CD4-positive, alpha-beta memory T cell (primary cell): ENCODE measurements around the gene TNK2. TPM values are rescaled to one million over a fixed set of nuclear protein-coding genes. Genes with fewer than 3 reads are reported as not detected.

ENCODE experiments used
- CTCF ChIA-PET: fragments of 350-600 bp; sonication (Branson Sonifier 250); formaldehyde crosslinking; loops from one replicate; lab custom pipeline; 2021; ENCODE audit warnings: inconsistent platforms; ENCODE audit not compliant: partially characterized antibody; lab: Charles Lee
- POLR2A ChIA-PET: fragments of 350-600 bp; sonication (Branson Sonifier 250); formaldehyde crosslinking; loops from one replicate; lab custom pipeline; 2021; ENCODE audit not compliant: partially characterized antibody; lab: Charles Lee
- DNase-seq, 5 donors: peaks; one replicate each; pipeline versions ENCODE4 v3.0.0 to v3.0.0-alpha.2; 2020 to 2022; ENCODE audit warnings: mixed read lengths in 1 of 5
- H3K27ac ChIP-seq: one replicate; pipeline ENCODE4 v1.7.0; 2013; ENCODE audit warnings: low read depth, low read length
- H3K27me3 ChIP-seq: 2 replicates; pipeline ENCODE4 v1.7.0; 2013; ENCODE audit warnings: mild to moderate bottlenecking, low read length, moderate library complexity; ENCODE audit not compliant: insufficient read depth
- H3K36me3 ChIP-seq: 2 replicates; pipeline ENCODE4 v1.7.0; 2013; ENCODE audit warnings: mild to moderate bottlenecking, low read length, moderate library complexity; ENCODE audit not compliant: insufficient read depth
- H3K4me1 ChIP-seq: 2 replicates; pipeline ENCODE4 v1.7.0; 2013; ENCODE audit warnings: mild to moderate bottlenecking, low read length, moderate library complexity; ENCODE audit not compliant: insufficient read depth
- H3K4me3 ChIP-seq, 2 donors: one replicate each; pipeline ENCODE4 v1.7.0; 2013; ENCODE audit warnings: low read length in 2 of 2, mild to moderate bottlenecking in 1 of 2
- H3K9me3 ChIP-seq, 2 donors: one replicate each; pipeline ENCODE4 v1.7.0; 2013; ENCODE audit warnings: low read length in 2 of 2, control low read depth in 1 of 2; ENCODE audit not compliant: control insufficient read depth in 1 of 2
- H3K27ac Mint-ChIP-seq, 7 donors: one replicate each; pipeline ENCODE4 v1.8.0; 2020 to 2021; ENCODE audit warnings: mixed read lengths in 7 of 7, mild to moderate bottlenecking in 6 of 7, inconsistent platforms in 3 of 7, moderate library complexity in 3 of 7
- H3K27me3 Mint-ChIP-seq, 2 donors: one replicate each; pipeline ENCODE4 v1.8.0; 2020 to 2021; ENCODE audit warnings: mixed read lengths in 2 of 2
- H3K36me3 Mint-ChIP-seq, 2 donors: one replicate each; pipeline ENCODE4 v1.8.0; 2020 to 2021; ENCODE audit warnings: mixed read lengths in 2 of 2, inconsistent platforms in 1 of 2, mild to moderate bottlenecking in 1 of 2
- H3K4me1 Mint-ChIP-seq, 4 donors: one replicate each; pipeline ENCODE4 v1.8.0; 2020 to 2021; ENCODE audit warnings: mixed read lengths in 4 of 4, mild to moderate bottlenecking in 1 of 4
- H3K4me3 Mint-ChIP-seq, 8 donors: one replicate each; pipeline ENCODE4 v1.8.0; 2020 to 2021; ENCODE audit warnings: mixed read lengths in 8 of 8, mild to moderate bottlenecking in 7 of 8, moderate library complexity in 6 of 8, inconsistent platforms in 3 of 8
- H3K9me3 Mint-ChIP-seq, 8 donors: one replicate each; pipeline ENCODE4 v1.8.0; 2020 to 2021; ENCODE audit warnings: mixed read lengths in 8 of 8, mild to moderate bottlenecking in 5 of 8, inconsistent platforms in 3 of 8, moderate library complexity in 1 of 8
- intact Hi-C: fragments of 100-400 bp; cut with micrococcal nuclease; formaldehyde crosslinking; loops from one replicate; pipeline ENCODE4 v1.15.1; 2023
- polyA plus RNA-seq, 2 donors: library from polyadenylated mRNA; unstranded; fragments of 300-500 nt; fragmentation: Illumina TruSeq; gene quantifications; one replicate each; pipeline ENCODE4 v1.2.3, GENCODE V29; 2021
- total RNA-seq, 2 experiments: library from RNA; stranded (reverse); gene quantifications; one replicate each; pipeline ENCODE4 v1.2.3, GENCODE V29; 2021

Gene TNK2
- total and polyA plus RNA-seq, 4 experiments from 2014 or later, result 0.18 to 164 (median 69.9) TPM

DNA sequence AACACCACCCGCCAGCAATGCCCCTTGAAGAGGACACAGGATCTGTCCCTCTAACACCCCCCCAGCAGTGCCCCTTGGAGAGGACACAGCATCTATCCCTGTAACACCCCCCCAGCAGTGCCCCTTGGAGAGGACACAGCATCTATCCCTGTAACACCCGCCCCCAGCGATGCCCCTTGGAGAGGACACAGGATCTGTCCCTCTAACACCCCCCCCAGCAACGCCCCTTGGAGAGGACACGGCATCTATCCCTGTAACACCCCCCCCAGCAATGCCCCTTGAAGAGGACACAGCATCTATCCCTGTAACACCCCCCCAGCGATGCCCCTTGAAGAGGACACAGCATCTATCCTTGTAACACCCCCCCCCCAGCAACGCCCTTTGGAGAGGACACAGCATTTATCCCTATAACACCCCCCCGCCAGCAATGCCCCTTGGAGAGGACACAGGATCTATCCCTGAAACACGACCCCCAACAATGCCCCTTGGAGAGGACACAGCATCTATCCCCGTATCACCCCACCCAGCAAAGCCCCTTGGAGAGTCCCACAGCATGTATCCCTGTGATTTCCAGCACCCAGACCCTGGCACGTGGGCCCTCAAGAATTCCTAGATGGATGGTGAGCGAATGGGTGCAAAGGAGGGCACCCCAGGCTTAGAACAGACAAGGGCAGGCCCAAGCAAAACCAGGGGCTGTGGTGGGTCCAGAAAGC, 26.9 kb downstream of the TNK2 start:
- Mint-ChIP-seq H3K9me3 (no peaks in the 10 kb centered on the region), H3K36me3 (peaks cover 11 to 37% of the 10 kb centered on the region in 2 donors), H3K4me3 (no peak overlapping the region), H3K4me1 (peaks cover 0 to 8% (median 5%) of the 10 kb centered on the region in 4 donors), H3K27me3 (no peaks in the 10 kb centered on the region), H3K27ac (no peak overlapping the region)
- peaks cover 8% of the 10 kb centered on the region for H3K4me1 ChIP-seq
- ChIA-PET CTCF (interaction anchor here (1.0 kb wide), 1 partner anchor 13 kb away, joined by 3 read pairs; no protein-coding TSS in a partner anchor), POLR2A (no interaction called here)
- no peaks in the 10 kb centered on the region for H3K27me3 ChIP-seq
- peaks cover 48% of the 10 kb centered on the region for H3K36me3 ChIP-seq
- intact Hi-C loops, result no loop called here
- no peak for DNase-seq
- H3K27ac ChIP-seq, result no peak overlapping the region
- no peaks in the 10 kb centered on the region for H3K9me3 ChIP-seq
- H3K4me3 ChIP-seq, result no peak overlapping the region

DNA sequence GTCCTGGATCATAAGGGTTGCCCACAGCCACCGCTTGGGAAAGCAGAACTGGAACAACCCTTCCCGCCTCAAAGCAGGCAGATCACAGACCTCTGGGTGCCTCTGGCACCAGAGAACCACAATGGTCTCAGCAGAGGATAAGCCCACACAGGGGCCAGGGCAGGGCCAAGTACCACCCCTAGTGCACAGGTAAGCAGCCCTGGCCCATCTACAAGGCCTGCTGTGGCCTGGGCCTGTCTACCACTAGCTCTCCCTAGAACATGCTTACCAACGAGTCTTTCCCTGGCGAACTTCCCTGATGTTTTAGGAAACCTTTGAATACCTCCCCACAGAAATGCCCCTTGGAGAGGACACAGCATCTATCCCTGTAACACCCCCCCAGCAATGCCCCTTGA, 28.3 kb downstream of the TNK2 start:
- peaks cover 11 to 36% of the 10 kb centered on the region in 2 donors for H3K36me3 Mint-ChIP-seq
- H3K4me3 ChIP-seq, result no peak overlapping the region
- peaks cover 12% of the 10 kb centered on the region for H3K4me1 ChIP-seq
- H3K27ac ChIP-seq, result no peak overlapping the region
- no peak for DNase-seq
- H3K4me3 Mint-ChIP-seq, result no peak overlapping the region
- H3K36me3 ChIP-seq, result peaks cover 55% of the 10 kb centered on the region
- ChIA-PET CTCF (no interaction called here), POLR2A (no interaction called here)
- no peaks in the 10 kb centered on the region for H3K9me3 Mint-ChIP-seq
- intact Hi-C loops, result no loop called here
- H3K9me3 ChIP-seq, result no peaks in the 10 kb centered on the region
- H3K27me3 Mint-ChIP-seq, result no peaks in the 10 kb centered on the region
- H3K27me3 ChIP-seq, result no peaks in the 10 kb centered on the region
- H3K27ac Mint-ChIP-seq, result peak overlapping the region in 2 of 7 donors; percentile 43 to 70
- peaks cover 0 to 6% (median 3%) of the 10 kb centered on the region in 4 donors for H3K4me1 Mint-ChIP-seq

DNA sequence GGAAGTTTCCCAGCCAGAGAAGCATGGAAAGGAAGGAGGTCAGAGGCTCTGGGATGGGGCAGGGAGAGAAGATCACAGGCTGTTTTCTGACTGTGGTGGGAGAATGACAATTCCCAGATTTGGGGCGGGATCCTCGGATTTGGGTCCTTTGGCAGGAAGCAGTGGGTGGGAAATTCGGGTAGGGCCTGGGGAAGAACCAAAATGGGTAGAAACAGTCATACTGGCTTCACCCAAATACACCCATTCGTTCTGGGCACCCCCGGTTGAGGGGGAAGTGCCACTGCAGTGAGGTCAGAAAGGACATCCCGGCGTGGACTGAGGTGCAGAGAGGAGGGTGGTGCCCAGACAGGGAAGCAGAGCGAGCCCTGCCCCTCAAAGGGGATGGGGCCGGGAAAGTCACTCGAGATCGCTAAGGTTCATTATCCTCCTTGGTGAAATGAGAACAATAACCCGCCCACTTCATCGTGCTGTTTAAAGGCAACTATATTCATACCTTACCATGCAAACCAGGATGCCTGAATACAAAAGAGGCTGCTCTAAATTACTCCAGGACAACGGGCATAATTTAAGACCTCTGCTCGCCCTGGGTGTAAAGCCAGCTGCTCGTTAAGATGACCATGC, 28.8 kb downstream of the TNK2 start:
- H3K4me1 ChIP-seq, result peaks cover 12% of the 10 kb centered on the region
- no peak overlapping the region for H3K4me3 ChIP-seq
- H3K27me3 Mint-ChIP-seq, result no peaks in the 10 kb centered on the region
- DNase-seq, result no peak
- peak overlapping the region in 5 of 7 donors; percentile 42 to 78 (median 59) for H3K27ac Mint-ChIP-seq
- H3K27me3 ChIP-seq, result no peaks in the 10 kb centered on the region
- ChIA-PET POLR2A (no interaction called here), CTCF (no interaction called here)
- no peak overlapping the region for H3K4me3 Mint-ChIP-seq
- H3K9me3 ChIP-seq, result no peaks in the 10 kb centered on the region
- peaks cover 52% of the 10 kb centered on the region for H3K36me3 ChIP-seq
- H3K27ac ChIP-seq, result no peak overlapping the region
- H3K36me3 Mint-ChIP-seq, result peaks cover 11 to 36% of the 10 kb centered on the region in 2 donors
- no peaks in the 10 kb centered on the region for H3K9me3 Mint-ChIP-seq
- intact Hi-C loops, result no loop called here
- peaks cover 0 to 6% (median 3%) of the 10 kb centered on the region in 4 donors for H3K4me1 Mint-ChIP-seq

DNA sequence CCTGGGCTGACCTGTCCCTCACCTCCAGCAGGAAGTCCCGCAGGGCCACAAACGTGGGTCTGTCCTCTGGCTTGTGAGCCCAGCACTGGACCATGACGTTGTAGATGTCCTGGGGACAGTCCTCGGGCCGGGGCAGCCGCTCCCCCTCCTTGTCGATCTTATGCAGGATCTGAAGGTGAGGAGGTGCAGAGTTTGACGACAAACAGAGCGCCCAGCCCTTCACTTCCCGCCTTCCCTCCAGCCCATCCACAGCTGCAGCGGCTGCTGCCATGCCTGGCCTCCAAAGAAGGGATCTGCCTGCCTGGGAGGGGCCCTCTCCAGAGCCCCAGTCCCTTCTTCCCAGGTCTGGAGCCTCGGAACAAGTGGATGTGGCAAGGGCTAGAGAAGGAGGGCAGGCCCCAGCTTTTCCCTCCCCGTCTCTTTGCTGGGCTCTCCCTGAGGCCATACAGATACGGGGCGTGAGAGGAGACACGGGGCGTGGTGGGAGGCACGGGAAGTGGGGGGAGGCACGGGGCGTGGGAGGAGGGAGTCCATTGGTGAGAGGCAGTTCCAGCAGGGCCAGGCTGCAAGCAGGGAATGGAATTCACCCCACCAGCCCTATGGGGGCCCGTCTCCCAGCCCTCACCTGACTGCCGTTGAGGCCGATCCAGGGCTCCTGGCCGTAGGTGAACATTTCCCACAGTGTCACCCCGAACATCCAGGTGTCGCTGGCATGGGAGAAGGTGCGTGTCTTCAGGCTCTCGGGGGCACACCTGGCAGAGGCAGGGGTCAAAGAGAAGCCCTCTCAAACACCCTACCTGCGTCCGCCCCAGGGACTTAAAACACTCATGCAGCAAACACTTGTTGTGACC, 29.7 kb downstream of the TNK2 start:
- POLR2A ChIA-PET, result interaction anchor here (0.6 to 1.6 kb wide), 2 partner anchors 16 to 45 kb away, joined by 3 to 4 read pairs; no protein-coding TSS in a partner anchor
- Mint-ChIP-seq H3K36me3 (peaks cover 8 to 32% of the 10 kb centered on the region in 2 donors), H3K4me1 (peaks cover 0 to 6% (median 3%) of the 10 kb centered on the region in 4 donors), H3K4me3 (no peak overlapping the region), H3K27me3 (no peaks in the 10 kb centered on the region), H3K9me3 (no peaks in the 10 kb centered on the region), H3K27ac (peak overlapping the region in 4 of 7 donors; percentile 42 to 62 (median 58))
- Histone ChIP-seq H3K4me3 (no peak overlapping the region), H3K9me3 (no peaks in the 10 kb centered on the region), H3K27me3 (no peaks in the 10 kb centered on the region), H3K4me1 (peaks cover 12% of the 10 kb centered on the region), H3K36me3 (peaks cover 52% of the 10 kb centered on the region), H3K27ac (no peak overlapping the region)
- CTCF ChIA-PET, result interaction anchor here (1.0 to 1.2 kb wide), 2 partner anchors 16 to 28 kb away, joined by 3 to 4 read pairs; no protein-coding TSS in a partner anchor
- intact Hi-C loops, result no loop called here
- no peak for DNase-seq

DNA sequence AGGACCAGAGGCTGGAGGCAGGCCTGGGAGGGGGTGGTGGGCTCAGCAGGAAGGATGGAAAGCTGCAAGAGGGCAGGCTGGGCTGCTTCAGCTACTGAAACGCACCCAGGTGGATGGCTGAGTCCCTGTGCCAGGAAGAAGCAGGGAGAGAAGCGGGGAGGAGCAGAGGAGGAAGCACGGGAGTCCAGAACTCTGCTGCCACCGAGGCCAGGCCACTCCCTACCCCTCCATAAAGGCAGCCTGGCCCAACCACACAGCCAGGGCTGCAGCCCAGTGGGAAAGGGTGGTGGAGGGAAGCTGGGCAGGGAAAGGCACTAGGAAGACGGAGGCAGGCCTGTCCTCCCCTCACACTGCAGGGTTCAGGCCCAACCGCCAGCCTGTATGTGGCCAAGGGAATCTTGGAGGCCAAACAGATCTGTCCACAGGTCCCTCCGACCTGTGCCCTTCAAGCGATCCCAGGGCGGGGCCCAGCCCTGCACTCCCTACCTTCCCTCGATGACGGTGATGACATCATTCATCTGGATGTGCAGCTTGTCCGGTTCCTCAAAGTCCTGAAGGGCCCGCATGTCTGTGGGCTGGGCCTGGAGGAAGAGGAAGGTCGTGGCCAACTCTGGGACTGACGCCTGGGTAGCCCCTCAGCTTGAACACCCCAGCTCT, 30.5 kb downstream of the TNK2 start:
- H3K36me3 Mint-ChIP-seq, result peaks cover 5 to 28% of the 10 kb centered on the region in 2 donors
- ChIA-PET CTCF (interaction anchor here (1.0 to 1.2 kb wide), 2 partner anchors 17 to 27 kb away, joined by 3 to 4 read pairs; no protein-coding TSS in a partner anchor), POLR2A (interaction anchor here (0.6 to 1.6 kb wide), 2 partner anchors 17 to 46 kb away, joined by 3 to 4 read pairs; no protein-coding TSS in a partner anchor)
- peak overlapping the region in 1 of 7 donors; percentile 31 for H3K27ac Mint-ChIP-seq
- H3K4me3 Mint-ChIP-seq, result no peak overlapping the region
- no peak overlapping the region for H3K4me3 ChIP-seq
- intact Hi-C loops, result no loop called here
- no peak overlapping the region for H3K27ac ChIP-seq
- no peaks in the 10 kb centered on the region for H3K9me3 ChIP-seq
- H3K4me1 ChIP-seq, result peaks cover 12% of the 10 kb centered on the region
- peaks cover 51% of the 10 kb centered on the region for H3K36me3 ChIP-seq
- H3K9me3 Mint-ChIP-seq, result no peaks in the 10 kb centered on the region
- peaks cover 0 to 6% (median 3%) of the 10 kb centered on the region in 4 donors for H3K4me1 Mint-ChIP-seq
- no peak for DNase-seq
- no peaks in the 10 kb centered on the region for H3K27me3 Mint-ChIP-seq
- H3K27me3 ChIP-seq, result no peaks in the 10 kb centered on the region

DNA sequence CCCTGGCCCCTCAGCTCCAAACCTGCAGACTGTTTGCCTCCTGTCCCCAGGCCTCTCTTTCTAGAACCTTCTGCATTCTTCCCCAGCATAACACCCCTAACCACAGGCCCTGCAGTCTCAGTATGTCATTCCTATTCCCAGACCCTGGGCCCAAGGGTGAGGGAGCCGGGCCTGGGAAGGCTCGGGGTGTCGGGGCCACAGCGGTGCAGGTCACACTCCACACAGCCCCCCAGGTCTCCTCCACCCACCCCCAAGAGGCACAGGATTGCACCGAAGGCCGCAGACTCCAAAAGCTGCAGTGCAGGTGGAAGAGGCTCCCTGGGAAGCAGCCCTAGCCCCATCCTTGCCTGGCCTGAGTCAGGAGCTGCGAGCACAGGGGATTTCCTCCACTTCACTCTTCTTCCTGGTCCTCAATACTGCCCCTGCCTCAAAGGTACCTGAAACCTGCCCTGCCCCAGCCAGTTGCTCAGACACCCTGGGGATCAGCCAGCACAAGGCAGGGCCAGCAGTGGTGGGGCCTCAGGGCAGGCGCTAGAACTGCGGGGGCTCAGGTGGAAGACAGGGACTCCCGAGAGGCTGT, 31.1 kb downstream of the TNK2 start:
- Mint-ChIP-seq H3K27me3 (no peaks in the 10 kb centered on the region), H3K9me3 (no peaks in the 10 kb centered on the region), H3K4me3 (no peak overlapping the region), H3K27ac (peak overlapping the region in 3 of 7 donors; percentile 23 to 85 (median 81)), H3K36me3 (peaks cover 5 to 28% of the 10 kb centered on the region in 2 donors), H3K4me1 (peaks cover 0 to 6% (median 3%) of the 10 kb centered on the region in 4 donors)
- Histone ChIP-seq H3K36me3 (peaks cover 45% of the 10 kb centered on the region), H3K27me3 (no peaks in the 10 kb centered on the region), H3K4me1 (peaks cover 12% of the 10 kb centered on the region), H3K27ac (no peak overlapping the region), H3K4me3 (no peak overlapping the region), H3K9me3 (no peaks in the 10 kb centered on the region)
- ChIA-PET CTCF (interaction anchor here (1.2 to 1.5 kb wide), 3 partner anchors 18 to 26 kb away, joined by 3 to 5 read pairs (median 4); no protein-coding TSS in a partner anchor), POLR2A (interaction anchor here (1.6 kb wide), 1 partner anchor 17 kb away, joined by 4 read pairs; no protein-coding TSS in a partner anchor)
- intact Hi-C loops, result no loop called here
- no peak for DNase-seq
